Nephron (organoid): Measurements from ENCODE around the gene PIP4K2A.

ENCODE experiments used
- H3K27ac Mint-ChIP-seq, 3 experiments: 2 replicates each; pipeline ENCODE4 v1.8.0; 2020; ENCODE audit warnings: mixed read lengths in 3 of 3, mild to moderate bottlenecking in 2 of 3, moderate library complexity in 1 of 3
- H3K27me3 Mint-ChIP-seq: 2 replicates; pipeline ENCODE4 v1.8.0; 2021; ENCODE audit warnings: low read depth, mild to moderate bottlenecking, moderate library complexity, mixed read lengths
- H3K36me3 Mint-ChIP-seq: 2 replicates; pipeline ENCODE4 v1.8.0; 2020; ENCODE audit warnings: low read depth, mixed read lengths
- H3K4me1 Mint-ChIP-seq: 2 replicates; pipeline ENCODE4 v1.8.0; 2020; ENCODE audit warnings: mixed read lengths
- H3K4me3 Mint-ChIP-seq, 3 experiments: 2 replicates each; pipeline ENCODE4 v1.8.0; 2020; ENCODE audit warnings: mild to moderate bottlenecking in 3 of 3, mixed read lengths in 3 of 3, moderate library complexity in 2 of 3
- H3K9me3 Mint-ChIP-seq: 2 replicates; pipeline ENCODE4 v1.8.0; 2020; ENCODE audit warnings: mixed read lengths
- TF ChIP-seq, protein P1 (sequence below), 3 experiments: fragments of 200-600 bp; sonication (generic); IDR thresholded peaks; one replicate each; pipeline ENCODE4 v1.5.0; 2021; ENCODE audit warnings: antibody characterized with exemption in 3 of 3; ENCODE audit not compliant: unreplicated experiment in 3 of 3

PIP4K2A gene

DNA sequence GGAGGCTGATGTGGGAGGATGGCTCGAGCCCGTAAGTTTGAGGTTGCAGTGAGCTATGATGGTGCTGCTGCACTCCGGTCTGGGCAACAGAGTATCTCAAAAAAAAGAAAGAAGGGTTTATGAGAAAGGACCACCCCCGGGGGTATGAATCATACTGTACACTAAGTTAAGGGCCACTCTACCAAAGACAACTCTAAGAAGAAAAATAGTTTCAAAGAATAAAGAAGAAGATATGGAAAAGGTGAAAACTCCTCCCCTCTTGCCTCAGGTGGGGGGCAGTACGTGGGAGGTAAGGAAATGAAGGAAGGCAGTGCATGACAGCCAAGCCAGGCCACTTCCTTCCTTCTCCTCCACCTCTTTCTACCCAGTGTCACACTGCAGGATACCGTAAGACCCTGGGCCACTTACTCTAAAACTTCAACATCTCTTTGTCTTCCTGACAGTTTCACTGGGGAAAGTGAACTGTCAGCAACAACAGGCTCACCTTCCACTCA lies 61.3 kb downstream of the PIP4K2A start:
- Mint-ChIP-seq H3K4me3 (no peak overlapping the region), H3K36me3 (no peaks in the 10 kb centered on the region), H3K27ac (no peak overlapping the region), H3K27me3 (peaks cover 5% of the 10 kb centered on the region), H3K4me1 (peaks cover 80% of the 10 kb centered on the region), H3K9me3 (no peaks in the 10 kb centered on the region)
- TF ChIP-seq, protein P1, sequence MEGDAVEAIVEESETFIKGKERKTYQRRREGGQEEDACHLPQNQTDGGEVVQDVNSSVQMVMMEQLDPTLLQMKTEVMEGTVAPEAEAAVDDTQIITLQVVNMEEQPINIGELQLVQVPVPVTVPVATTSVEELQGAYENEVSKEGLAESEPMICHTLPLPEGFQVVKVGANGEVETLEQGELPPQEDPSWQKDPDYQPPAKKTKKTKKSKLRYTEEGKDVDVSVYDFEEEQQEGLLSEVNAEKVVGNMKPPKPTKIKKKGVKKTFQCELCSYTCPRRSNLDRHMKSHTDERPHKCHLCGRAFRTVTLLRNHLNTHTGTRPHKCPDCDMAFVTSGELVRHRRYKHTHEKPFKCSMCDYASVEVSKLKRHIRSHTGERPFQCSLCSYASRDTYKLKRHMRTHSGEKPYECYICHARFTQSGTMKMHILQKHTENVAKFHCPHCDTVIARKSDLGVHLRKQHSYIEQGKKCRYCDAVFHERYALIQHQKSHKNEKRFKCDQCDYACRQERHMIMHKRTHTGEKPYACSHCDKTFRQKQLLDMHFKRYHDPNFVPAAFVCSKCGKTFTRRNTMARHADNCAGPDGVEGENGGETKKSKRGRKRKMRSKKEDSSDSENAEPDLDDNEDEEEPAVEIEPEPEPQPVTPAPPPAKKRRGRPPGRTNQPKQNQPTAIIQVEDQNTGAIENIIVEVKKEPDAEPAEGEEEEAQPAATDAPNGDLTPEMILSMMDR (IDR thresholded peaks at IDR 0.05; ENCODE audit: unreplicated experiment in 3 of 3) = no peak

DNA sequence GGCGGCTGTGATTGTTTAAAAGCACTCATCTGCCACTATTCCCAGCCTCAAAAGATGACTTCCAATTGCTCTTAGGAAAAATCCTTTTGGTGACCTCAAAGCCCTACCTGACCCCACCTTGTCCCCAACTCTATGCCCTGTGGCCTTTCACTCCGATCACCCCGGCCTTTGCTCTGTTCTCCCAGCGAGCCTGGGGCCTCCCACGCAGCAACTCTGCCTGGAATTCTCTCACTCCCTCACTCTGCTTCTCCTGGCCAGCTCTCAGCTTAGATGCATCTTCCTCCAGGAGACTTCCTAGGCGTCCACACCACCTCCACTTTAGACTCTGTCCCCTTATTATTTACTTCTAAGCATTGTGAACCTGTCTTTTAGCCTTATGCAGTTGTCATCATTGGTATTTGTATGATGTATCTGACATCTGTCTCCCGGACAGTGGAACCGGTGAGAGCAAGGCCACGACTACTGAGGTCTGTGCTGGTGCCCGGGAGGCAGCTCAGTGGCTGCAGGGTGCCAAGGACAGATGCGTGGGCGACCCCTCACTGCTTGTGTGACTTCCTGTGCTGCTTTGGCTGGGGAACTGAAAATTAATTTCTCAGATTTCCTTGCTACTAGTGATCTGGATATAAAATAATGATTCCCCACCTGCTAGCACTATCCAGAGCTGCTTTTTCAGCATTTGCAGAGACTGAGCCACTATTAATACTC lies 63.0 kb downstream of the PIP4K2A start:
- TF ChIP-seq, protein P1 (IDR thresholded peaks at IDR 0.05; ENCODE audit: unreplicated experiment in 3 of 3) = no peak
- Mint-ChIP-seq H3K4me1 (peaks cover 82% of the 10 kb centered on the region), H3K4me3 (peak overlapping the region in 1 of 3 experiments; percentile 19), H3K36me3 (no peaks in the 10 kb centered on the region), H3K27ac (peak overlapping the region; percentile 10 to 56 (median 52)), H3K9me3 (no peaks in the 10 kb centered on the region), H3K27me3 (peaks cover 5% of the 10 kb centered on the region)

DNA sequence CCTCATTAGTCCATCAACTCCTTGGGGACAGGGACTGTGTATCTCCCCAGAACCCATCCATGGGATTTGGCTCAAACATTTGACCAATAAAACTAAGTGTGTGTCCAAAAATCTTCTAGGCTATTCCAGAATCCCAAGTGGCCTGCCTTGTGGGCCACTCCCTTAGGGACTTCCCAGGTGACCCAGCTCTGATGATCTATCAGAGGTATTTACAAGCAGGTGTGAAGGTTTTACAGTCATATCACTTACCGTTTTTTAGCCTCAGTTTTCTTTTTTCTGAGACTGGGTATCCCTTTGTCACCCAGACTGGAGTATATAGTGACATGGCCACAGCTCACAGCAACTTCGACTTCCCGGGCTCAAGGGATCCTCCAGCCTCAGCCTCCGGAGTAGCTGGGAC lies 64.4 kb downstream of the PIP4K2A start:
- H3K9me3 Mint-ChIP-seq = no peaks in the 10 kb centered on the region
- peak overlapping the region in 2 of 3 experiments; percentile 24 to 57 for H3K27ac Mint-ChIP-seq

GRCh38 chr10:22649390-22649841 lies 65.0 kb downstream of the PIP4K2A start:
- H3K4me3 Mint-ChIP-seq = no peak overlapping the region
- H3K4me1 Mint-ChIP-seq = peaks cover 67% of the 10 kb centered on the region
- no peaks in the 10 kb centered on the region for H3K9me3 Mint-ChIP-seq
- TF ChIP-seq, protein P1 (IDR thresholded peaks at IDR 0.05; ENCODE audit: unreplicated experiment in 3 of 3) = no peak
- peaks cover 5% of the 10 kb centered on the region for H3K27me3 Mint-ChIP-seq
- H3K27ac Mint-ChIP-seq = peak overlapping the region; percentile 24 to 59 (median 57)
- no peaks in the 10 kb centered on the region for H3K36me3 Mint-ChIP-seq

More for the DNA sequence above, 64.4 kb downstream of the PIP4K2A start:
- peaks cover 5% of the 10 kb centered on the region for H3K27me3 Mint-ChIP-seq
- TF ChIP-seq, protein P1 (IDR thresholded peaks at IDR 0.05; ENCODE audit: unreplicated experiment in 3 of 3) = no peak
- no peaks in the 10 kb centered on the region for H3K36me3 Mint-ChIP-seq
- H3K4me3 Mint-ChIP-seq = no peak overlapping the region
- peaks cover 73% of the 10 kb centered on the region for H3K4me1 Mint-ChIP-seq

- H3K27me3 Mint-ChIP-seq = peaks cover 5% of the 10 kb centered on the region
- TF ChIP-seq, protein P1 (IDR thresholded peaks at IDR 0.05; ENCODE audit: unreplicated experiment in 3 of 3) = no peak
Observed at GRCh38 chr10:22648547-22648961, 65.8 kb downstream of the PIP4K2A start.

More at GRCh38 chr10:22648547-22648961, 65.8 kb downstream of the PIP4K2A start:
- H3K9me3 Mint-ChIP-seq = no peaks in the 10 kb centered on the region
- H3K36me3 Mint-ChIP-seq = no peaks in the 10 kb centered on the region
- peaks cover 61% of the 10 kb centered on the region for H3K4me1 Mint-ChIP-seq
- H3K27ac Mint-ChIP-seq = peak overlapping the region; percentile 24 to 75 (median 59)
- no peak overlapping the region for H3K4me3 Mint-ChIP-seq
